GOT3 (cell line): ENCODE results near the gene PRELID1.

Experiments
- DNase-seq: peaks from one replicate; lab custom pipeline; 2025; ENCODE audit warnings: mixed read lengths; lab: John Stamatoyannopoulos, UW

The PRELID1 gene

DNA sequence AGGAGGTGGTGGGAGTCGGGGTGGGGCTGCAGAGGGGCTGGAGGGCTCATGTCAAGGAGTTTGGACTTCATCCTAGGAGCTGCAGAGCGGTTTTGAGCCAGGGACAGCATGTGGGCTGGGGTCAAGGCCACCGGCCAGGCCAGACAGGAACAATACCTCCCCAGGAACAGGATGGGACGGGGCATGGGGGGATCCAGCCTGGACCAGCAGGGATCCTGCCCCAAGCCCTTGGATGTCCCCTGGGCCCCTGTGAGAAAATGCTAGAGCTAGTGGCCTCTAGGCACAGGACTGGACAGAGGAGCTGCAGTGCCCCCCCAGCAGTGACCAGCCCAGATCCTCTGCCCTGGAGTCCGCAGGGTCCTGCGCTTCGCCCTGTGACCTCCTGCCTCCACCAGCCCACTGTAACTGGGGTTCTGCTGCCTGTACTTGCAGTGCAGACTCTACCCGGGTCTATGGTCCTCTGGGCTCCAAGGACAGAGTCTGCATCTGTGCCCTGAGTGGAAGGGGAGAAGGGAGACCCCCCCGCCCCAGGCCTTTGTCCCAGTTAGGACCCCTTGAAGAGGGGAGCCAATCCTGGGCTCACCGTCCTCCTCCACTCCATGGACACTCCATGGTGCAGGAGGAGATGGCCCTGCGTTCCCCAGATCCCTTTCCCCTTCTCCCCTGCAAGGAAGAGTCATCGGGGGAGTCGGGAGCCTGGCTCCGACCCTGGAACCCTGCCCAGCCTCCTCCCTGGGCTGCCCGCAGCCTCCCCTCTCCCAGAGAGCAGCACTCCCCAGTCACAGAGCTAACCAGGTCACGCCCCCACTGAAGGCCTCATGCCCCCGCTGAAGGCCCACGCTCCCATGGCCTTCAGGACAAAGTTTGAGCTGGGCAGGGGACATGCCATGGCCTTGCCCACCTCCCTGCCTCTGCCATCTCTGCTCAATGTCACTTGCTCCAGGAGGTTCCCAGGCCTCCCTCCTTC lies 11.1 kb downstream of the PRELID1 start:
- no peak for DNase-seq

GRCh38 chr5:177315411-177315810 lies 11.8 kb downstream of the PRELID1 start:
- no peak for DNase-seq

DNA sequence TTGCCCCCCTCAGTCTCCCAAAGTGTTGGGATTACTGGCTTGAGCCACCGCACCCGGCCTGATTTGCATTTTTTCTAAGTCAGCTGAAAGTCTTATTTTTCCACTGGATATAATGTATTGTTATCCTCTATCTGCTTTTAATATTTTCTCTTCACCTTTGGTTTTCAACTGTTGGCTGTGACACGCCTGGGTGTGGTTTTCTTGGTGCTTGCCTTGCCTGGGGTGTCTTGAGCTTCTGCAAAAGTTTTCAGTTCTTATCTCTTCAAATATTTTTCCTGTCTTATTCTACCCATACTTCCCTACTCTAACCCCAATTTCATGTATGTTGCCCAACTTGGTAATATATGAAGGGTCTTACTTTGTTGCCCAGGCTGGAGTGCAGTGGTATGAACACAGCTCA lies 12.4 kb downstream of the PRELID1 start:
- DNase-seq = no peak

DNA sequence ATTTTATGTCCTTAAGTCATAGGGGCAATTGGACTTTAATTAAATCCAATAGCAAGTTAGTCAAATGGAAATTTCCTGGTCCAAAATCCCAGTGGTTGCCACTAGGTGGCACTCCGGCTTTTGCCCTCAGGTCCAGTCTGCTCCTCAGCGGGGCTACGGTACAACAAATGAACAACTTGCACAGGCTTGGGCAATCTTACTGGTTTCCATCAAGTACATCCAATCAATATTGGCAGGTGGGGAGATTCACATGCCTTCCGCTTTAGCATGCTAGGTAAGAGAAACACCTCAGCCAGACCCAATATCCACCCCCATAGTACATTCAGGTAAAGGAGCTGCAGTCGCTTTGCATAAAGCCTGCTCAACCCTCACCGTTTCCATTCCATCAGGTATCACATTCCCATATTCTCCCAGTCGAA lies 14.4 kb downstream of the PRELID1 start:
- no peak for DNase-seq

DNA sequence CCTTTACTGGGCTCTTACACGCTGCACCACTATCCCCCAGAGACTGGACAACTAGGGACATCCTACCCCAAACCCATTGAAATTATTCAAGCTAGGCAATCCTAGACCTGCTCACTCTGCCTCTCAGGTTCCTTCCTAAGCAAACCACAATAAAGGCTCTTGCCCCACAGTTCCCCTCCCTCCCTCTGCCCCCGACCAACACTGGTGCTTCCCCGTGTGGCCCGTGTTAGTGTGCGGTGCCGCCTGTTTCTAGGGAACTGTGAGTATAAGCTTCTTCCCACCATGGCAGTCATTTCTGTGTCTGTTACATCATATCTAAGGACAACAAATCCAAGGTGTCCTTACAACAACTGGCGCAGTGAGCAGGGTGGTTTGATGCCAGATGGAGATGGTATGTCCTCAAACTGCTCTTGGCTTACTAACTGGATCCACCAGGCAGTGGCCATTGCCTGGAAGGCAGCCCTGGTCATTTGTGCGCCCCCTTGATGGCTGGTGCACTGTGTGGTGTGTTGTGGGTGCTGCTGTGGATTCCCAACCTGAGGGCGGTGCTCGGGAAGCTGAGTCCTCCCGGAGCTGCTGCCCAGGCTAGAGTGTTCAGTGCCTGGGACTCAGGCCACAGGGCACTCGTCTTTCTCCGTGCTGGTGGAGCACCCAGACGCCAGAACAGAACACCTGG lies 16.5 kb downstream of the PRELID1 start:
- DNase-seq = no peak

DNA sequence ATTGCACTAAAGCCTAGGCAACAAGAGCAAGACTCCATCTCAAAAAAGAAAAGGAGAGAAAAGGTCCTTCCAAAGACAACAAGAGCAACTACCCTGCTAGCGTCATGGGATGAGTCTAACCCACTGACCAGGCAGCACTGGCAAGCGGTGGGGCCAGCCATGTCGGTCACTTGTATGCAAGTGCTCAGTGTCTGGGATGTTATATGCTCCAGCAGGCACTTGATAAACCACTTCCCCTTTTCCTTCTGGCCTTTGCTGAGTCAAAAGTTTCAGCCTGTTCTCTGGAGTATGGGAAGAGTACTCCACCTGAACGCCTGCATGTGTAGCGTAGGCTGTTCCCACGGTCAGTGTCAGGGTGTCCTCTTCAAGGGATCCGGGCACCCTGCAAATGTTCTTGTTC lies 17.3 kb downstream of the PRELID1 start:
- no peak for DNase-seq

DNA sequence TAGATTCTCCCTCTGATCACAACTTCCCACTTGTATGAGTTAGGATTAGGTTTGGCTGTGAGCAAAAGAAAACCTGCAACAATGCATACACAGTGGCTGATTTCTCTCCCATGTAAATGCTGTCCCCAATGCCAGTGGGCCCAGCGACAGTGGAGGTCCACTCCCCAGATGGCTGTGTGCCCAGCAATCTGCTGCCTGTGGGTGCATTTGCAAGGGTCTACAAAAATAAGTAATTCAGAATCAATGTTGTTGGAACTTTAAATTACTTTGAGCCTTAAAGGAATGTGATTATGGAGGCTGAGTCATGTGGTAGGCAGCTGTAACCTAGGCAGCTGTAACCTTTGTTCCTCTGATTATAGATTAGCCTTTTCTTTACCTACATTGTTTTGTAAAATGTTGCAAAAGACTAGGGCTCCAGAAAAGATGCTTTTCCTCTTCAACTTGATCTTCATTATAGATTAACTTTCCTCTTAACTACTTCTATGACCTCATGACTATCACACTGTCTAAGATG lies 22.3 kb downstream of the PRELID1 start:
- DNase-seq = no peak

DNA sequence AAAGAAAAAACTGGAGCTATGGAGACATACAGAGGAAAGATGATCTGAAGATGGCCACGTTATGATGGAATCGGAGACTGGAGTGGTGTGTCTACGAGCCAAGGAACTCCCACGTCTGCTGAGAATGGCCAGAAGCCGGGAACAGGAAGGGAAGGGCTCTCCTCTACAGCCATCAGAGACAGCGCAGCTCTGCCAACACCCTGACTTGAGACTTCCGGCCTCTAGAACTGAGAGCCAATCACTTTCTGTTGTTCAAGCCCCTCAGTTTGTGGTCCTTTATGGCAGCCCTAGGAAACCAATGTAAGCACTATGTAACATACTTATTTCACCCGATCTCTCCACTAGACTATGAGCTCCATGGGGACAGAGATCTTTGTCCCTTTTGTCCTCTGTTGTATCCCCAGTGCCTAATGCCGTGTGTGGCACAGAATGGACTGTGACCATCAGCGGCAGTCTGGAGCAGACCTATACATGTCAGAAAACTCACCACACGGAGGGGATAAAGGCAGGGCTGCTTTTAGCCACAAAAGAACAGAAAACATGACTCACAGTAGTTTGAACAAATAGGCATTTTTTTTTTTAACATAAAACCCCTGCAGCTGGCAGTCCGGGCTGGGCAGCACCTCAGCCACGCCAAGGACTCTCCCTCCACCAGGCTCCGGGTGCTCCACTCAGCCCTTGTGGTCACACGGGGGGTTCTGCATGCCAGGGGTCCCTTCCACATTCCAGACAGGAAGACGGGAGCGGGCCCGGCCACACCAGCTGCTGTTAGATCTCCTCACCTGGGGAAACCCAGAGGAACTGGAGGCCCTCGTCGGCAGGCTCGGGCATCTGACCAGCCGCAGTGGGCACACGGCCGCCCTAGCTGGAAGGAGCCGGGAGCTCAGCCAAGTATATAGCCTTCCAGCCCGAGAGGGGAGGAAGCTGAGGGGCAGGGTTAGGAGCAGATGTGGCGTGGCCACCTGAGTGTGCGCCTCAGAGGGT lies 24.2 kb downstream of the PRELID1 start:
- no peak for DNase-seq

DNA sequence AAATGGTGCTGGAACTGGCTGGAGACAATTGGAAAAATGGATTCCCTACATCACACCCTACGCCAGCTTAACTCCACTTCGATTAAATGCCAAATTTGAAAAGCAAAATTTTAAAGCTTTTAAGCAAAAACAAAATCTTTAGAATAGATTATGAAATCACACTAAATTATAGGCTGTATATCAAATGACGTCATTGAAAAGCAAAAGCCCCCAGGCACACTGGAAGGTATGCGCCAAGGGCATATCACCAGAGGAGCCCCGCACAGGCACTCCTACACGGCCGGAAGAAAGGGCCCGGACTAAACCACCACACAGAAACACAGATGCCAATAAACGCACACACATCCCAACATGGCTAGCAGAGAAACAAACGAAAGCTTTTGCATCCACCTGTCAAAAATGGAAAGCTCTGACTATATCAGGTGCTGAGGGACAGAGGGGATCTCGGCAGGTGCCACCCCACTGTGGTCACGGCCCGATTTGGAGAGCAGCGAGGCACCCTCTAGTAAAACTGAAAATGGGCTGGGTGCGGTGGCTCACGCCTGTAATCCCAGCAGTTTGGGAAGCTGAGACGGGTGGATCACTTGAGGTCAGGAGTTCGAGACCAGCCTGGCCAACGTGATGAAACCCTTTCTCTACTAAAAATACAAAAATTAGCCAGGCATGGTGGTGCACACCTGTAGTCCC lies 25.1 kb downstream of the PRELID1 start:
- DNase-seq = no peak

- no peak for DNase-seq
These were observed 26.3 kb downstream of the PRELID1 start for GRCh38 chr5:177329883-177330282.

GRCh38 chr5:177330991-177331842 lies 27.6 kb downstream of the PRELID1 start:
- DNase-seq = no peak

DNA sequence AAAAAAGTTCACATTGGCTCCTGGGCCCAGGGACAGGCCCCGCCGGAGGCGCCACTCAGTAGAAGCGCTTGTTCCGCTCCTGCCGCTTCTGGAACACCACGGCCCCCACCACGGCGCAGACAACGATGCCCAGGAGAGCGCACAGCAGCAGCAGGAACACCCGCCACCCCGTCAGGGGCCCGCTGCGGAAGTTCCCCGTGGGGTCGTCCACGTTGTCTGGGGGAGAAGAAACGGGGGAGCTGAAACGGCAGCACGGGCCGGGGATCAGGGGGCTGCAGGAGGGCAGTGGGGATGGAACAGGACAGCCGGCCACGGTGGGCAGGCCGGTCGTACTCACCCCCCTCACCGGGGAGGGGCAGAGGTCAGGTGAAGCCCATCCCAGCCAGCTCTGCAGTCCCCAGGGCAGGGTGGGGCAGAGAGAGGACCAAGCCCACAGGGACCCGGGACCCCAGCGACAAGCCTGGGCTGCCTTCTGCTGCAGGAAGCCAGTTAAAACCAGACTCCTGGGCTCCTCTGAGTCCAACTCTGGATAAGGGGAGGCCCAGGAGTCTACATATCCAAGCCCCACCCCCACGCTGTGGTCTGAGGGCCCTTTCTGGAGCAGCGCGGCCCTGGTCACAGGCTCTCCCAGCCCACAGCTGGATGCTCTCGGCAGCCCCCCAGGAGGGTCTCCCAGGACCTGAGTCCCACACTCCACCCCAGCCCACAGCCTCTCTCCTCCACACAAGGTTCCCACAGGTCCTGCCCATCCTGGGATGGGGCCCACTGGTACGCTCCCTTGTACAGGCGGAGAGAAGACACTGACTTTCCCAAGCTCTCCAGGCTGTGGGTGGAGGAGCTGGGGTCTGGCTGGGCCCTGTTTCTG lies 28.7 kb downstream of the PRELID1 start:
- no peak for DNase-seq

DNA sequence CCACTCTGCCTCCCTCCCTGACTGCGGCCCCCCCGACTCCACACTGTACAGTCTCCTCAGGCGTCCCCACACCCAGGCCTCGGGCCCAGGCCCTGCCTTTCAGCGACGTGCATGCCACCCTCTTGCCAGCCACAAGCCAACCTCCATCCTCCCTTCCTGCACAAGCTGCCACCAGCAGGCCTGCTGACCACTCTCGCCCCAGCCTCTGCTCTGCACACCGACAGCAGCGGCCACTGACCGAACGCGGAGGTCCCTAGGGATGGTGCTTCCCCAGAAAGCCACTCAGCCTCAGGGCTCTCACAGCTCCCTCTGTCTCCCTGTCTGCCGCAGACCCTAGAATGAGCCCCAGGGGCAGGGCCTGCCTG lies 29.3 kb downstream of the PRELID1 start:
- DNase-seq = no peak

DNA sequence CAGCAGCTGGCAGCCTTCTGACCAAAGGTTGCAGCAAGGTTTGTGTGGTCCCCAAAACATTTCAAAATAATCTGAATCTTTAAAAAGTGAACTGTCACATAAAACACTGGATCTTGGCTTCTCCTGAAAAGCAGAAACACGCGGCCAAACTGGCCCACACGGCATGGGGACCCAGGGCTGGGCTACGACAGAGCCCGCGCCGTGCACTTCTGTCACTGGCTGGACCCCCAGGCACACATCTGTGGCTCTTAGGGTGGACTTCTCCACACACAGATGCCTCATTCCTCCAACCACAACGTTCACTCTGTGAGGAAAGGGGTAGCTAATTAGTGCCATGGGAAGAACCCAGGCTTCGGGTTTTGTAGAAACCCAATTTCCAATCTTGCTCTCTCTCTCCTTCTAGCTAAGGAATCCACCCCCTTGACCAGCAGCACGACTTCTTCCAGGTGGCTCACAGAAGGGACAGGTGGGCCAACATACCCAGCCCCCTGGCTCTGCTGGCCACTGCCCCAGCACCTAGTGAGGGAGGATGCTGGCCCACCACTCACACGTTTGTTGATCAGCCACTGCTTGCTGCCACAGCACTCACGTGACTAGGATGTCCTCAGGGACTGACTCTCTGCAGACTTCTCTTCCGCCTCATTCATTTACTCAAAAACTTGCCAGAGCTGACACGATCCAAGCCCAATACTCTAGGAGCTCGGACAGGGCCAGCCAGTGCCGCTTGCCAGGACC lies 30.0 kb downstream of the PRELID1 start:
- DNase-seq = no peak

- DNase-seq = no peak
These were observed 30.6 kb downstream of the PRELID1 start for GRCh38 chr5:177334155-177334551.

- DNase-seq = no peak
These were observed 31.4 kb downstream of the PRELID1 start for GRCh38 chr5:177334781-177335700.

- no peak for DNase-seq
These were observed 32.1 kb downstream of the PRELID1 start for GRCh38 chr5:177335701-177336065.

DNA sequence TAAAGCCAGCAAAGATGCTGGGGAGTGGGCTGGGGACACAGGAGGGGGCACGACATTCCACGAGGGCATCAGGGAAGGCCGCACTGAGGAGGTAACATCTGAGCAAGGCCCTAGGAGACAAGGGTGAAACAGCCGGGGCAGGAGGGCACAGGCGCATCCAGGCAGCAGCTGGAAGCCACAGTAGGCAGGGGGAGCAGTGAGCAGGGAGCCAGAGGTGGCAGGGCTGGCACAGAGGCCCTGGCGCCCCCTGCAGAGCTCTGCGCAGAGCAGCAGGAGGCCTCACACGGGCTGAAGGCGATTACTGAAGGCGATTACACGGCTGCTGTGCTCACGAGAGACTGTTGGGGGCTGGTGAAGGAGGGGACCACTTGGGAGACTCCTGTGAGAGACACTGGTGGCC lies 32.5 kb downstream of the PRELID1 start:
- no peak for DNase-seq
